HL-60/S4 treated with retinoic acid at 250 ng/mL for 4 days and 3 days (cell line): ENCODE measurements around the gene UNC5B.

Source experiments
- in situ Hi-C: fragments of 300-500 bp; cut with MboI; formaldehyde crosslinking; loops from 2 replicates; pipeline ENCODE4 v1.7.0; 2022; ENCODE audit warnings: low sequenced_read_pairs

The UNC5B gene

DNA sequence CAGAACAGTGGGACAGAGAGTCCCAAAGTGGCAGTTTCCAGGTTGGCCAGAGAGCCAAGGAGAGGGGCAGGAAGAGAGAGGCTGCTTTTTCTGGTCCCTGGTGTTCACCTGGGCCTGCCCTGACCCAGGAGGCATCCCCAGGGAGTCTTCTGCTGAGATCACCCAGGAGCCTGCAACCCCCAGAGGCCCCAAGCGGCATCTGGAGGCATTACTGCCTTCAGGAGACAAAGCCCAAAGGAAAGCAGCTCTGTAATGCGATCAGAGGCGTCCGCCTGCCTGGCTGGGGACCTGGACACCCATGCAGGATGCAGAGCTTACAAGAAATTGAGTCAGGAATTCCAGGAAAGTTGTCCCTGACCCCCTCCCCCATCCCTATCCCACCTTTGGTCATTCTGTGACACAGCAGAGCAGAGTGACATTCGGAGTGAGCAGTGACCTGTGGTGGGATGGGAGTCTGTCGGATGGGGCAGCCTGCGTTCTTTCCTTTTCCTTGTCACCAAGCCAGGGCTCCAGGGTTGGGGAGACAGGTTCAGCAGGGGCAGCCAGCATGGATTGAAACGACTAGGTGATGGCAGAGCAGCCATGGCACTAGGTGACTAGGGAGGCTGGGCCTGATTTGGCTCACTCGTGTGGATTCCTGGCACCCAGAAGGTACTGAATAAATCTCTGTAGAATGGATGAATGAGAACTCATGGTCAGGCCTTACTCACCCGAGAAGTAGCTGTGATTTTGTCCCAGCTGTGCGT lies 10.4 kb downstream of the UNC5B start:
- in situ Hi-C loops, result no loop called here

DNA sequence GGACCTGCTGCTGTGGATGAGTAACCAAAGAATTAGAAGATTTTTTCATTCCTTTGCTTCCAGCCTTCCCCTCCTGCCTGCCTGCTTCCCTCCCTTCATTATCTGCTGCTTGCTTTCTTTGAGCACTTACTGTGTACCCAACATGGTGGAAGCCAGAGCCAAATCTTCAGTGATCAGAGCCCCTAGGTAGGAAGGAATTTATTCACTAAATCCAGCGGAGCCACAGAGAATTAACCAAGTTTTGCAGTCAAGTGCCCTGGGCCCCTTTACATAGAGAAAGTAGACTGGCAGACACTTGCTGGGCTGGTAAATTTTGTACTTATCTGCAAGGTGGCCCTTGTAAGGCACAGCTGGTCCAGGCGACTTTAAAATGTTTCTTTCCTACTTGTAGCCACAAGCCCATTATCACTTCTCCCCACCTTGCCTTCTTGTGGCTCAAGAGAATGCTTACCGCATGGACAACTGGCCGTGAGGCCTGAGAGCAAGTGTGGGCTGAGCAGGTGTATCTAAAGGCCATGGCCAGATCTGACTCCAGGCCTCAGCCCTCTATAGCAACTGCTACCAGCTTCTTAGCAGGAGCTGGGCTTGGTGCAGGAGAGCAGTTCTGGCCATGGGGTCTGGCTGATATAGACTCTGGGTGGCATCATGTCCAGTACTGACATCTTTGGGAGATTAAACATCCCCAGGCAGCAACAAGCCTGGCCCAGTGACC lies 11.1 kb downstream of the UNC5B start:
- in situ Hi-C loops, result no loop called here

- in situ Hi-C loops, result no loop called here
Measured at GRCh38 chr10:71225291-71226058, 13.1 kb downstream of the UNC5B start.

- in situ Hi-C loops, result no loop called here
Measured at GRCh38 chr10:71228875-71229675, 16.7 kb downstream of the UNC5B start.

- in situ Hi-C loops, result no loop called here
Measured at GRCh38 chr10:71229726-71230655, 17.6 kb downstream of the UNC5B start.

DNA sequence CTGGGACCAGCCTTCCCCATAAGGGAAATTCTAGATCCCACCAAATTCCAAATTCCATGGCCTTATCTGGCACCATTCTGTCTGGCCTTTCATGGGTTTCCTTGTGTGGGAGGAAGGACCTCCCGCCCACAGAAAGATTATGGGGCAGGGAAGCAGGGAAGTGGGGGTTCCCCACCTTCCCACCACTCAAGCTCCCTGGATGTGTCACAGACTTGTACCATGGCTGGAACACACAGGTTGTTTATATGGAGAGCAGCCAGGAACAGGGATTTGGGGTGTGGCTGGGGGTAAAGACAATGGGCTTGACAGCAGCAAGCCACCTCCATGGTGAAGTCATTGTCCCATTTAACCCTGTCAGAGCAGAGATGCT lies 18.3 kb downstream of the UNC5B start:
- in situ Hi-C loops, result no loop called here

GRCh38 chr10:71231206-71231605 lies 18.8 kb downstream of the UNC5B start:
- in situ Hi-C loops, result no loop called here

DNA sequence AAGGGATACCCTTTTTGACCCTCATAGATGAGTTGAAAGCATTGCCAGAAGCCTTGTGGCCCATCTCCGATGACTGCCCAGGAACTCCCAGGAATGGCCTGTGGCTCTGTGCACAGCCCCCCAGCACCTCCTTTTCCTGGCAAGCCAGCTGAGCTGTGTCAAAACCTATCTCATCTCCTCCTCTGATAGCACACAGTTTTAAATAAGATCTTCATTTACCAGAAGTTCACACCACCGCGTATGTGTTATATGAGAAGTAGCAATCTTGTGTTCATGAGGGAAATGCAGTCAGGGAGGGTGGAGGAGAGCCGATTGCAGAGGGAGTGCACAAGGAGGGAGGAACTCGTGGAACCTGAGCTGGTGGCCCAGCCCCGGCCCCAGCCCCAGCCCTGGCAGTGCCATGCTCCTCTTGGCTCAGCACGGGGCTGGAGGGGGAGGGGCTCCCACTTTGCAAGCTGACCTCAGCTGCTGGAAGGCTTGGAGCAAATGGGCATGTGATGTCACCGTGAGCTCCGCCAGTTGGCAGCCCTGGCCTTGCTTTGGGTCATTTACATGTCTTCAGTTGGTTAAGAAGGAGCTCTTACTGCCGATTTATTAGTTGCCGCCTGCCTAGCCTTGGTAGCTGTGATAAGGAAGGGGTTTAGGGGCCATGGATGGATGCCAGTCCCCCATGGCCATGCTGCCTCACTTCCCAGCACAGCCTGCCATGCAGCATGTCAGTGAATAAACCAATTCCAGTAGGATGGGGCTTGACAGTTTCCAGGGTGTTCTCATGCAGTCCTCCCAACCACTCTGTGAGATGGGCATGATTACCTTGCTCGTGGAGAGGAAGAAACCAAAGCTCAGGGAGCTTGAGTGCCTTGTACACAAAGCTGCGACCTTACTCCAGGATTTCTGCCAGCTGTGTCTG lies 20.0 kb downstream of the UNC5B start:
- in situ Hi-C loops, result no loop called here

- in situ Hi-C loops, result no loop called here
Measured at GRCh38 chr10:71233482-71233892, 21.1 kb downstream of the UNC5B start.

GRCh38 chr10:71234004-71234894 lies 21.9 kb downstream of the UNC5B start:
- in situ Hi-C loops, result no loop called here

DNA sequence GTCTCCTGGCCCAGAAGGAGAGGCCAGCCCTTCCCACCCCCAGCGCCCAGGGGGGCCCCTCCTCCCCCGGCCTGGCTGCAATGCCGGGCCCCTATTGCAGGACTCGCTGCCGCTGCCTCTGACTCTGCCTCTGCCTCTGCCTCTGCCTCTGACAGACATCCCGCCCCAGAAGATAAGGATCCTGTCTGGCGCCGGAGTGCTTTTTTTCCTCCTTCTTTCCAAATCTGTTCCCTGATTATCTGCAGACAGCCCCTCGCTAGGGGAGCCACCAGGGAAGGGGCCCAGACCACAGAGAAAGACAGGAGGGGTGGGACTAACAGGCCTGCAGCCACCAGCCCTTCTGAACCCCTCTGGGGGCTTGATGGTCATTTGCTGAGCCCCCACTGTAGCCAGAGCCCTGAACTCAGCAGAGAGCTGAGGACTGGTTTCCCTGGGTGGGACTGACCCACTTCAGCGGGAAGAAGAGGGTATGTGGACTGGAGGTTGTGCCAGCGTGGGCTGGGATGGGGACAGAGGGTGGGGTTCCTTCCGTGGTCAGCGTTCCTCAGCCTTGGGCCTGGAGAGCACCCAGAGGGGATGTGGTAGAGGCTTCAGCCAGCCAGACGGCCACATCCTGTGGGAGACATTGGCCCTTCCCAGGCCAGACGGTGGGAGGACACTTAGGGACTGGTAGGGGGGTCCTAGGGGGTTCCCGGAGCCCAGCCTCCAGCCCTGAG lies 22.8 kb downstream of the UNC5B start:
- in situ Hi-C loops, result no loop called here

- in situ Hi-C loops, result no loop called here
Measured at GRCh38 chr10:71235808-71236207, 23.4 kb downstream of the UNC5B start.

GRCh38 chr10:71236286-71236685 lies 23.9 kb downstream of the UNC5B start:
- in situ Hi-C loops, result no loop called here

DNA sequence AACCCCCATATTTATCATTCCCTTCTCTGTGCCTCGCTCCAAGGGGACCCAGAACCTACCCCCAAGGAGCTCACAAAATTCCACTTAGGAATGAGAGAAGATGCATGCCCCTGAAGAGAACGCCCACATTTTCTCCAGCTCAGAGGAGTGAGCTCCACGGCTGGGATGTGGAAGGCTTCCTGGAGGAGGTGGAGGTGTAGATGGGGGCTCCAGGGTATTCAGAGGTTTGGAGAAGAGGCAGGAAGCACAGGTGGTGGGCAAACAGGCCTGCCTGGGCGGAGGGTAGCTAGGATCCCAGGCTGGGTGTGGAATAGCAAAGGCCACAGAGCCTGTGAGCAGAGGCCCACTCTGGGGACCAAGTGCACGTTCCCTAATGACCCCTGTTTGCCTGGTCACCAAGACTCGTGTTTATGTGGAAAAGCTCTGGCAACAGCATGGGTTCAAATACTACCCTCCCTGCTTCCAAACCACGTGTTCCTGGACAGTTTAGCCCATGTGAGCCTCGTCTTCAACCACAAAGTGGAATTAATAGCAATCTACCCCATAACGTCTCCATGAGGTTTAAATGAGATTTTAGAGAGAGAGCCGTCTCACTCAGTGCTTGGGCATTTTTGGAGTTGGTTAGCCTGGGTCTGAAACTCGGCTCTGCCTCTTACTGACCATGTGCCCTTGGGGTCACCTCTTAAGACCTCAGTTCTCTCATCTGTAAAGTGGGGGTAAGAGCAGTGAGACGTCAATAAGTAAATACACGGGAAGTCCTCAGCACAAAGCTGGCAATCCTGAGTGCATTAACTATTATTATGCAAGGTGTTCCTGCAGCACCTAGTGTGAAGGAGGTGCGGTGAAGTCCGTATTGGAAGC lies 24.7 kb downstream of the UNC5B start:
- in situ Hi-C loops, result no loop called here

GRCh38 chr10:71237843-71238623 lies 25.7 kb downstream of the UNC5B start:
- in situ Hi-C loops, result no loop called here

DNA sequence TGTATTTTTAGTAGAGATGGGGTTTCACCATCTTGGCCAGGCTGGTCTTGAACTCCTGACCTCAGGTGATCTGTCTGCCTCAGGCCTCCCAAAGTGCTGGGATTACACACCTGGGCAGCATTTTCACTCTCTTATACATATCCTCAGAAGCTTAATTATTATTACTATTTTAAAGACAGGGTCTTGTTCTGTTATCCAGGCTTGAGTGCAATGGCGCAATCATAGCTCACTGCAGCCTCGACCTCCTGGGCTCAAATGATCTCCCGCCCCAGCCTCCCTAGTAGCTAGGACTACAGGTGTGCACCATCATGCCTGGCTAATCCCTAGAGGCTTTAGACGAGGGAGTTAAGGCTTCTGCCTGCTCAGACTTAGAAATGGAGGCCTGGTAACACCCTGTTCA lies 26.3 kb downstream of the UNC5B start:
- in situ Hi-C loops, result no loop called here
